Activated CD8-positive, alpha-beta T cell treated with anti-CD3 and anti-CD28 coated beads for 36 hours (primary cell): Measurements from ENCODE around the gene GIMAP5. TPM values are rescaled to one million over a fixed set of nuclear protein-coding genes. Genes with fewer than 3 reads are reported as not detected.

ENCODE experiments used
- ATAC-seq: fragments of 200-7000 bp; cut with Tn5 transposase; one replicate; pipeline ENCODE4 v1.10.0; 2021; ENCODE audit warnings: mild to moderate bottlenecking, moderate library complexity
- CTCF ChIA-PET: fragments of 350-600 bp; sonication (Branson Sonifier 250); formaldehyde crosslinking; loops from one replicate; lab custom pipeline; 2021; ENCODE audit warnings: antibody characterized with exemption; lab: Charles Lee
- POLR2A ChIA-PET: fragments of 350-600 bp; sonication (Branson Sonifier 250); formaldehyde crosslinking; loops from one replicate; lab custom pipeline; 2021; ENCODE audit warnings: antibody characterized with exemption; lab: Charles Lee
- DNase-seq: peaks from one replicate; pipeline ENCODE4 v3.0.0-alpha.2; 2020
- H3K27ac Mint-ChIP-seq: one replicate; pipeline ENCODE4 v1.8.0; 2021; ENCODE audit warnings: mild to moderate bottlenecking, mixed read lengths
- H3K27me3 Mint-ChIP-seq: one replicate; pipeline ENCODE4 v1.8.0; 2021; ENCODE audit warnings: mixed read lengths
- H3K36me3 Mint-ChIP-seq: one replicate; pipeline ENCODE4 v1.8.0; 2021; ENCODE audit warnings: low read depth, mixed read lengths
- H3K4me1 Mint-ChIP-seq: one replicate; pipeline ENCODE4 v1.8.0; 2021; ENCODE audit warnings: low read depth, mixed read lengths
- H3K4me3 Mint-ChIP-seq: one replicate; pipeline ENCODE4 v1.8.0; 2021; ENCODE audit warnings: mild to moderate bottlenecking, moderate library complexity, mixed read lengths
- H3K9me3 Mint-ChIP-seq: one replicate; pipeline ENCODE4 v1.8.0; 2021; ENCODE audit warnings: mixed read lengths
- intact Hi-C: fragments of 100-400 bp; cut with micrococcal nuclease; formaldehyde crosslinking; loops from one replicate; pipeline ENCODE4 v1.10.0; 2022
- total RNA-seq, 2 experiments: library from RNA; stranded (reverse); gene quantifications; one replicate each; pipeline ENCODE4 v1.2.3, GENCODE V29; 2021
- TF ChIP-seq, protein P1 (sequence below): fragments of 200-600 bp; IDR thresholded peaks from one replicate; pipeline ENCODE4 v1.8.0; 2022; ENCODE audit warnings: antibody characterized with exemption, mild to moderate bottlenecking

The GIMAP5 gene
- total RNA-seq, 2 experiments from 2014 or later = 37.6 to 40.7 TPM

DNA sequence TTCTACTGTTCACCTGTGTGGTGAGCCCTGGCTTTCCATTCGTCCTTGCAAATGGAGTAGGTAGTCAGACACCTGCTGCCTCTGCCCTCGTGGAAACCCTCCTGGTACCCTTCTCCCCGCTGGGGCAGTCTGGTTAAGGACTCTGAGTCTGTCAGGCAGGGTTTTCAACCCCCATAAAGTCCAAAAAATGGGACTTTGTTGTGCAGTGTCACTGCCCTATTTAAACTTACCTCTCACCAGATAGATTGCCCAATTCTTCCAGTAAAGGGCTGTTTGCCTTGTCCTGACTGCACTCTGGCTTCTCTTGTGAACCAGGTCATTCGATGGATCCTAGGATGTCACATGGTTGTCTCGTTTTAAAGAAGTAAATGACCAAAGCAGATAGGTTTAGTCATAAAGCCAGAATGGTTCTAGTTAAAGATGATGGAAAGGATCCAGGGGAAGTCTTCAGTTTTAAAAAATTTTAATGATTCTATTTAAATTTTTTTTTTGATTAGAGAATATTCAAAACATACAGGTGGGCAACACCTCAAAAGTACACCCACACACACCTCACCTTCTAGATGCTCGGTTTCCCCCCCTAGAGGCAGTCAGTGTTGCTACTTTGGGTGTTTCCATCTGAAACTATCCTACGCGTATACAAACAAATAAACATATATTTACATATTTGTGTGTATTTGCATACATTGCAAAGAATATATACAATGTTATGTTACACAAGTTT lies 41.0 kb downstream of the GIMAP5 start:
- ChIA-PET CTCF (interaction anchor here (0.6 to 1.5 kb wide), 30 partner anchors 8 to 464 kb away, joined by 3 to 16 read pairs (median 4); partner anchors contain the start of gene GIMAP8), POLR2A (no interaction called here)
- Mint-ChIP-seq H3K4me1 (no peaks in the 10 kb centered on the region), H3K27ac (no peak overlapping the region), H3K4me3 (no peak overlapping the region), H3K9me3 (peaks cover 9% of the 10 kb centered on the region), H3K36me3 (peaks cover 1% of the 10 kb centered on the region), H3K27me3 (peaks cover 3% of the 10 kb centered on the region)
- ATAC-seq (no peak), DNase-seq (no peak)
- TF ChIP-seq, protein P1, sequence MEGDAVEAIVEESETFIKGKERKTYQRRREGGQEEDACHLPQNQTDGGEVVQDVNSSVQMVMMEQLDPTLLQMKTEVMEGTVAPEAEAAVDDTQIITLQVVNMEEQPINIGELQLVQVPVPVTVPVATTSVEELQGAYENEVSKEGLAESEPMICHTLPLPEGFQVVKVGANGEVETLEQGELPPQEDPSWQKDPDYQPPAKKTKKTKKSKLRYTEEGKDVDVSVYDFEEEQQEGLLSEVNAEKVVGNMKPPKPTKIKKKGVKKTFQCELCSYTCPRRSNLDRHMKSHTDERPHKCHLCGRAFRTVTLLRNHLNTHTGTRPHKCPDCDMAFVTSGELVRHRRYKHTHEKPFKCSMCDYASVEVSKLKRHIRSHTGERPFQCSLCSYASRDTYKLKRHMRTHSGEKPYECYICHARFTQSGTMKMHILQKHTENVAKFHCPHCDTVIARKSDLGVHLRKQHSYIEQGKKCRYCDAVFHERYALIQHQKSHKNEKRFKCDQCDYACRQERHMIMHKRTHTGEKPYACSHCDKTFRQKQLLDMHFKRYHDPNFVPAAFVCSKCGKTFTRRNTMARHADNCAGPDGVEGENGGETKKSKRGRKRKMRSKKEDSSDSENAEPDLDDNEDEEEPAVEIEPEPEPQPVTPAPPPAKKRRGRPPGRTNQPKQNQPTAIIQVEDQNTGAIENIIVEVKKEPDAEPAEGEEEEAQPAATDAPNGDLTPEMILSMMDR = no peak
- intact Hi-C loops = no loop called here

GRCh38 chr7:150778738-150779301 lies 41.6 kb downstream of the GIMAP5 start:
- DNase-seq (peak; percentile 85), ATAC-seq (peak; percentile 66)
- Mint-ChIP-seq H3K27me3 (peaks cover 3% of the 10 kb centered on the region), H3K4me1 (no peaks in the 10 kb centered on the region), H3K4me3 (no peak overlapping the region), H3K9me3 (peaks cover 5% of the 10 kb centered on the region), H3K27ac (no peak overlapping the region), H3K36me3 (peaks cover 1% of the 10 kb centered on the region)
- intact Hi-C loops = no loop called here
- ChIA-PET CTCF (interaction anchor here (0.6 to 1.5 kb wide), 31 partner anchors 8 to 465 kb away, joined by 3 to 16 read pairs (median 4); partner anchors contain the start of gene GIMAP8), POLR2A (no interaction called here)
- TF ChIP-seq, protein P1 = peak; percentile 94

- peaks cover 3% of the 10 kb centered on the region for H3K27me3 Mint-ChIP-seq
- no peak overlapping the region for H3K4me3 Mint-ChIP-seq
- intact Hi-C loops = loop anchor here (10.0 kb wide), 1 partner anchor 205 kb away; no protein-coding TSS in a partner anchor
- DNase-seq (no peak), ATAC-seq (no peak)
- H3K4me1 Mint-ChIP-seq = no peaks in the 10 kb centered on the region
- TF ChIP-seq, protein P1 = no peak
- CTCF ChIA-PET = interaction anchor here (1.6 kb wide), 1 partner anchor 96 kb away, joined by 5 read pairs; no protein-coding TSS in a partner anchor
- POLR2A ChIA-PET = no interaction called here
- no peaks in the 10 kb centered on the region for H3K36me3 Mint-ChIP-seq
- H3K27ac Mint-ChIP-seq = no peak overlapping the region
- H3K9me3 Mint-ChIP-seq = no peaks in the 10 kb centered on the region
Measured at GRCh38 chr7:150780292-150780691, 43.1 kb downstream of the GIMAP5 start.

GRCh38 chr7:150781103-150781502 lies 43.9 kb downstream of the GIMAP5 start:
- ChIA-PET CTCF (interaction anchor here (1.0 to 2.1 kb wide), 5 partner anchors 9 to 117 kb away, joined by 3 to 5 read pairs (median 4); no protein-coding TSS in a partner anchor), POLR2A (interaction anchor here (0.6 kb wide), 1 partner anchor 347 kb away, joined by 4 read pairs; no protein-coding TSS in a partner anchor)
- Mint-ChIP-seq H3K27ac (no peak overlapping the region), H3K36me3 (no peaks in the 10 kb centered on the region), H3K4me1 (no peaks in the 10 kb centered on the region), H3K9me3 (no peaks in the 10 kb centered on the region), H3K4me3 (no peak overlapping the region), H3K27me3 (peaks cover 8% of the 10 kb centered on the region)
- no peak for DNase-seq
- TF ChIP-seq, protein P1 = no peak
- intact Hi-C loops = loop anchor here (10.0 kb wide), 1 partner anchor 204 kb away; no protein-coding TSS in a partner anchor
- ATAC-seq = no peak
